H1 (cell line): ENCODE data around the gene HSF5. TPM values are rescaled to one million over a fixed set of nuclear protein-coding genes. Genes with fewer than 3 reads are reported as not detected.

Experiments used
- CTCF ChIA-PET: fragments of 300-600 bp; sonication (Branson Sonifier 250); formaldehyde crosslinking; loops from one replicate; lab custom pipeline; 2021; ENCODE audit not compliant: partially characterized antibody; lab: Charles Lee
- POLR2A ChIA-PET: fragments of 300-600 bp; sonication (Branson Sonifier 250); formaldehyde crosslinking; loops from one replicate; lab custom pipeline; 2021; ENCODE audit warnings: inconsistent platforms; ENCODE audit not compliant: partially characterized antibody; lab: Charles Lee
- DNase-seq, 2 experiments: peaks; one replicate each; pipeline versions ENCODE4 v3.0.0 to v3.0.0-alpha.2; 2010 to 2022; ENCODE audit warnings: low spot score in 2 of 2, low read depth in 1 of 2, mixed read lengths in 1 of 2
- FAIRE-seq: peaks from 2 replicates; lab custom pipeline; 2011; peaks lifted over from hg19 to GRCh38; lab: Jason Lieb, UNC
- H2AFZ ChIP-seq: 2 replicates; pipeline ENCODE4 v1.8.1; 2012; ENCODE audit warnings: low read length, inconsistent platforms
- H2AK5ac ChIP-seq: 2 replicates; pipeline ENCODE4 v1.6.1; 2013; ENCODE audit warnings: low read depth, low read length
- H2BK120ac ChIP-seq: replicated peaks from 2 replicates; pipeline ENCODE3; 2013; ENCODE audit warnings: low read depth, low read length, inconsistent platforms
- H2BK12ac ChIP-seq: 2 replicates; pipeline ENCODE4 v1.6.1; 2013; ENCODE audit warnings: low read depth, low read length
- H2BK15ac ChIP-seq: 2 replicates; pipeline ENCODE4 v1.6.1; 2013; ENCODE audit warnings: low read length
- H2BK20ac ChIP-seq: 2 replicates; pipeline ENCODE4 v1.6.1; 2013; ENCODE audit warnings: low read length
- H2BK5ac ChIP-seq: 2 replicates; pipeline ENCODE4 v1.6.1; 2013; ENCODE audit warnings: low read depth, low read length
- H3K14ac ChIP-seq: 2 replicates; pipeline ENCODE4 v1.6.1; 2013; ENCODE audit warnings: inconsistent platforms; ENCODE audit not compliant: insufficient read length
- H3K18ac ChIP-seq: 2 replicates; pipeline ENCODE4 v1.6.1; 2013; ENCODE audit warnings: low read length; ENCODE audit errors: extremely low read depth
- H3K23ac ChIP-seq: 2 replicates; pipeline ENCODE4 v1.6.1; 2013; ENCODE audit warnings: inconsistent platforms; ENCODE audit not compliant: insufficient read length
- H3K23me2 ChIP-seq: 2 replicates; pipeline ENCODE4 v1.6.1; 2013; ENCODE audit warnings: low read depth, low read length
- H3K27ac ChIP-seq: 2 replicates; pipeline ENCODE4 v1.6.1; 2011; ENCODE audit warnings: low read depth, low read length, inconsistent platforms
- H3K27me3 ChIP-seq, 4 experiments: replicated peaks in 1 of 4; 1 replicate in 1 of 4; 2 replicates in 3 of 4; pipeline versions ENCODE4 v1.6.1 to v1.8.1; 2011 to 2013; ENCODE audit warnings: low read length in 3 of 4, mild to moderate bottlenecking in 3 of 4, inconsistent platforms in 2 of 4, mixed read lengths in 2 of 4, moderate library complexity in 1 of 4; ENCODE audit not compliant: control insufficient read depth in 3 of 4, insufficient read depth in 3 of 4; ENCODE audit errors: extremely low read depth in 1 of 4
- H3K36me3 ChIP-seq, 4 experiments: 2 replicates each; pipeline versions ENCODE4 v1.6.1 to v1.8.1; 2011 to 2013; ENCODE audit warnings: mild to moderate bottlenecking in 4 of 4, low read length in 3 of 4, moderate library complexity in 2 of 4, control low read depth in 1 of 4, inconsistent platforms in 1 of 4; ENCODE audit not compliant: insufficient read depth in 4 of 4, control insufficient read depth in 2 of 4
- H3K4ac ChIP-seq: replicated peaks from 2 replicates; pipeline ENCODE3; 2013; ENCODE audit warnings: low read length, low read depth, mixed read lengths, inconsistent platforms; ENCODE audit not compliant: insufficient read length
- H3K4me1 ChIP-seq, 4 experiments: replicated peaks in 1 of 4; 1 replicate in 1 of 4; 2 replicates in 3 of 4; pipeline versions ENCODE4 v1.6.1 to v1.8.1; 2011 to 2013; ENCODE audit warnings: low read length in 3 of 4, inconsistent platforms in 2 of 4, mixed read lengths in 1 of 4; ENCODE audit not compliant: insufficient read depth in 4 of 4, control insufficient read depth in 3 of 4
- H3K4me2 ChIP-seq, 2 experiments: 2 replicates each; pipeline versions ENCODE4 v1.6.1 to v1.8.1; 2011 to 2013; ENCODE audit warnings: low read depth in 2 of 2, low read length in 2 of 2, control low read depth in 1 of 2, inconsistent platforms in 1 of 2, mild to moderate bottlenecking in 1 of 2; ENCODE audit not compliant: insufficient read depth in 1 of 2
- H3K4me3 ChIP-seq, 4 experiments: fragments of 200-600, 300-600 bp in 1 of 4; sonication (generic), shearing (Covaris generic), sonication (Bioruptor Twin) in 1 of 4; 2 replicates each; pipeline versions ENCODE4 v1.5.1 to v1.8.1; 2011 to 2016; ENCODE audit warnings: low read length in 4 of 4, low read depth in 3 of 4, control low read depth in 2 of 4, inconsistent platforms in 2 of 4, mild to moderate bottlenecking in 2 of 4, mixed read lengths in 1 of 4, moderate library complexity in 1 of 4; ENCODE audit not compliant: insufficient read depth in 2 of 4; ENCODE audit errors: extremely low read depth in 1 of 4
- H3K56ac ChIP-seq: replicated peaks from 2 replicates; pipeline ENCODE3; 2013; ENCODE audit warnings: low read depth, mild to moderate bottlenecking, mixed read lengths, low read length, inconsistent platforms; ENCODE audit not compliant: insufficient read length
- H3K79me1 ChIP-seq: 2 replicates; pipeline ENCODE4 v1.6.1; 2013; ENCODE audit warnings: low read depth, low read length, control low read depth
- H3K79me2 ChIP-seq, 2 experiments: 2 replicates each; pipeline versions ENCODE4 v1.6.1 to v1.8.1; 2012 to 2013; ENCODE audit warnings: low read length in 2 of 2, mild to moderate bottlenecking in 2 of 2, inconsistent platforms in 1 of 2; ENCODE audit not compliant: insufficient read depth in 2 of 2, control insufficient read depth in 1 of 2
- H3K9ac ChIP-seq, 4 experiments: replicated peaks in 1 of 4; 1 replicate in 1 of 4; 2 replicates in 3 of 4; pipeline versions ENCODE4 v1.6.1 to v1.8.1; 2011 to 2013; ENCODE audit warnings: low read depth in 3 of 4, low read length in 3 of 4, control low read depth in 2 of 4, mild to moderate bottlenecking in 2 of 4, moderate library complexity in 2 of 4, inconsistent platforms in 1 of 4; ENCODE audit errors: extremely low read depth in 1 of 4
- H3K9me3 ChIP-seq, 2 experiments: 2 replicates each; pipeline versions ENCODE4 v1.6.1 to v1.8.1; 2012 to 2013; ENCODE audit warnings: mild to moderate bottlenecking in 2 of 2, moderate library complexity in 2 of 2, control low read depth in 1 of 2, inconsistent platforms in 1 of 2, low read depth in 1 of 2, low read length in 1 of 2, mixed read lengths in 1 of 2; ENCODE audit not compliant: insufficient read depth in 2 of 2
- H4K20me1 ChIP-seq, 2 experiments: replicated peaks in 1 of 2; 2 replicates each; pipeline versions ENCODE3 to v1.8.1; 2011 to 2013; ENCODE audit warnings: inconsistent platforms in 2 of 2, low read length in 2 of 2, mild to moderate bottlenecking in 1 of 2; ENCODE audit not compliant: insufficient read depth in 2 of 2, control insufficient read depth in 1 of 2
- H4K5ac ChIP-seq: 2 replicates; pipeline ENCODE4 v1.6.1; 2013; ENCODE audit warnings: low read length, low read depth, mixed read lengths, inconsistent platforms; ENCODE audit not compliant: insufficient read length
- H4K8ac ChIP-seq: 2 replicates; pipeline ENCODE4 v1.8.0; 2013; ENCODE audit warnings: mild to moderate bottlenecking, moderate library complexity, low read length, inconsistent platforms; ENCODE audit not compliant: insufficient read depth; ENCODE audit errors: extremely low read depth
- H4K91ac ChIP-seq: replicated peaks from 2 replicates; pipeline ENCODE3; 2013; ENCODE audit warnings: low read length, mixed read lengths, inconsistent platforms; ENCODE audit not compliant: insufficient read length
- BACH1 ChIP-seq: IDR thresholded peaks from 2 replicates; pipeline ENCODE4 v1.6.1; 2012; ENCODE audit warnings: low read length, improper control_type of control experiment
- CREB1 ChIP-seq: IDR thresholded peaks from 2 replicates; pipeline ENCODE4 v1.6.1; 2012; ENCODE audit warnings: inconsistent platforms
- SIN3A ChIP-seq, 2 experiments: IDR thresholded peaks in 1 of 2; conservative IDR thresholded peaks in 1 of 2; 2 replicates each; pipeline ENCODE4 v1.6.1; 2011 to 2012; ENCODE audit warnings: low read length in 2 of 2, improper control_type of control experiment in 1 of 2, low read depth in 1 of 2, mild to moderate bottlenecking in 1 of 2
- TEAD4 ChIP-seq: IDR thresholded peaks from 2 replicates; pipeline ENCODE4 v1.6.1; 2012; ENCODE audit warnings: low read depth, low read length, inconsistent platforms, mixed read lengths
- WGBS, 2 experiments: shearing (Covaris generic) in 1 of 2; methylation state at CpG; one replicate each; pipeline versions ENCODE4 v1.1.6 to v1.1.7; 2013 to 2015; ENCODE audit warnings: low lambda C conversion rate in 2 of 2, mixed read lengths in 2 of 2, inconsistent platforms in 1 of 2, low coverage in 1 of 2, missing lambda C conversion rate in 1 of 2; ENCODE audit not compliant: insufficient replicate concordance in 2 of 2, insufficient coverage in 1 of 2, insufficient read length in 1 of 2; ENCODE audit errors: extremely low coverage in 1 of 2, missing lambda C conversion rate in 1 of 2; 5-methylcytosine and 5-hydroxymethylcytosine counted together
- polyA plus RNA-seq, 7 experiments: library from polyadenylated mRNA; depleted of rRNA in 3 of 7; stranded (reverse) in 5 of 7; unstranded in 2 of 7; fragments of >200 nt in 5 of 7; fragments of 200-250 nt in 2 of 7; gene quantifications; 1 replicate in 5 of 7; 2 replicates in 1 of 7; 4 replicates in 1 of 7; pipeline versions ENCODE4 v1.2.1 to v1.2.3, GENCODE V29; 2011 to 2013; ENCODE audit warnings: missing spikeins in 2 of 7, mixed read lengths in 2 of 7
- total RNA-seq: library from RNA; stranded (reverse); fragmentation: NEBNext Ultra II Directional; extraction: Animal tissue kit (Norgen Biotek cat#: 25700); gene quantifications from 2 replicates; pipeline ENCODE4 v1.2.1, GENCODE V29; 2021

Gene HSF5
- total and polyA plus RNA-seq, 2 of the 8 experiments (the other 6 are each of a cell fraction or from before 2014, with no cell fraction given) = not detected

- no peak for TF ChIP-seq CREB1
- TF ChIP-seq TEAD4 = no peak
- peak; percentile 52; the same call in 1 of the 2 replicates for TF ChIP-seq BACH1
- TF ChIP-seq SIN3A (conservative IDR thresholded peaks at IDR 0.05 in 1 of 2, IDR thresholded peaks at IDR 0.05 in 1 of 2; ENCODE audit: low read depth in 1 of 2, low read length in 2 of 2) = peak in 1 of 2 experiments; percentile 60; a peak in 1 of 4 replicates
- peak overlapping the region; percentile 85; the same call in 1 of the 2 replicates for H3K27ac ChIP-seq
- 33% methylated on average over 14 of the region's 14 CpGs; no CpG with 5 or more reads in 1 of the 2 experiments for WGBS, 2 experiments
Measured at GRCh38 chr17:58513267-58513964, 25.2 kb upstream of the HSF5 start.

More at GRCh38 chr17:58513267-58513964, 25.2 kb upstream of the HSF5 start:
- H3K9ac ChIP-seq = peak overlapping the region in 3 of 4 experiments; percentile 6 to 87 (median 39); a peak in 4 of 7 replicates
- FAIRE-seq = no peak
- CTCF ChIA-PET = interaction anchor here (0.6 to 1.0 kb wide), 2 partner anchors 10 to 17 kb away, joined by 3 read pairs; no protein-coding TSS in a partner anchor
- peaks cover 0 to 26% of the 10 kb centered on the region in 2 experiments; a peak in 2 of 4 replicates for H3K79me2 ChIP-seq
- no peak overlapping the region for H2BK12ac ChIP-seq
- H4K20me1 ChIP-seq = peaks cover 2% of the 10 kb centered on the region in 2 experiments
- H3K23ac ChIP-seq = no peak overlapping the region
- no peak overlapping the region for H2BK15ac ChIP-seq
- no peak overlapping the region for H3K4ac ChIP-seq
- H4K8ac ChIP-seq = peak overlapping the region; percentile 30; the same call in 1 of the 2 replicates
- peaks cover 0 to 18% (median 5%) of the 10 kb centered on the region in 4 experiments; a peak in 5 of 7 replicates for H3K4me1 ChIP-seq
- 0 out of 2 replicates have a peak overlapping the region, but pooled peaks have one; percentile 28 for H2BK5ac ChIP-seq
- H3K4me3 ChIP-seq = peak overlapping the region; percentile 47 to 88 (median 77)
- H4K5ac ChIP-seq = no peak overlapping the region
- H2AFZ ChIP-seq = no peak overlapping the region
- no peak overlapping the region for H2BK120ac ChIP-seq
- peaks cover 15% of the 10 kb centered on the region for H3K23me2 ChIP-seq
- H3K27me3 ChIP-seq = no peaks in the 10 kb centered on the region
- no peak overlapping the region for H4K91ac ChIP-seq
- no peak overlapping the region for H2BK20ac ChIP-seq
- peak overlapping the region; percentile 10; the same call in 1 of the 2 replicates for H3K18ac ChIP-seq
- H3K79me1 ChIP-seq = peaks cover 4% of the 10 kb centered on the region
- peaks cover 14 to 40% (median 31%) of the 10 kb centered on the region in 4 experiments for H3K36me3 ChIP-seq
- no peak overlapping the region for H3K56ac ChIP-seq
- H2AK5ac ChIP-seq = no peak overlapping the region
- peak overlapping the region; percentile 52 to 83 for H3K4me2 ChIP-seq
- POLR2A ChIA-PET = interaction anchor here (0.6 to 2.9 kb wide), 19 partner anchors 8 to 472 kb away, joined by 3 to 25 read pairs (median 4); partner anchors contain the start of genes HSF5 and MKS1
- DNase-seq = no peak
- H3K9me3 ChIP-seq = no peaks in the 10 kb centered on the region
- H3K14ac ChIP-seq = no peak overlapping the region
